Hematopoietic multipotent progenitor cell treated with erythropoietin and hydrocortisone succinate and interleukin-3 and kit ligand, for 8 days (in vitro differentiated cells): ENCODE data around the gene CALN1.
"Not testable (repeated sequence)": the region's sequence is repeated elsewhere in the genome, so short reads cannot be mapped to it uniquely, and the experiment has no call there.

Experiments
- DNase-seq: peaks from one replicate; pipeline ENCODE4 v3.0.0-alpha.2; 2015

The CALN1 gene

DNA sequence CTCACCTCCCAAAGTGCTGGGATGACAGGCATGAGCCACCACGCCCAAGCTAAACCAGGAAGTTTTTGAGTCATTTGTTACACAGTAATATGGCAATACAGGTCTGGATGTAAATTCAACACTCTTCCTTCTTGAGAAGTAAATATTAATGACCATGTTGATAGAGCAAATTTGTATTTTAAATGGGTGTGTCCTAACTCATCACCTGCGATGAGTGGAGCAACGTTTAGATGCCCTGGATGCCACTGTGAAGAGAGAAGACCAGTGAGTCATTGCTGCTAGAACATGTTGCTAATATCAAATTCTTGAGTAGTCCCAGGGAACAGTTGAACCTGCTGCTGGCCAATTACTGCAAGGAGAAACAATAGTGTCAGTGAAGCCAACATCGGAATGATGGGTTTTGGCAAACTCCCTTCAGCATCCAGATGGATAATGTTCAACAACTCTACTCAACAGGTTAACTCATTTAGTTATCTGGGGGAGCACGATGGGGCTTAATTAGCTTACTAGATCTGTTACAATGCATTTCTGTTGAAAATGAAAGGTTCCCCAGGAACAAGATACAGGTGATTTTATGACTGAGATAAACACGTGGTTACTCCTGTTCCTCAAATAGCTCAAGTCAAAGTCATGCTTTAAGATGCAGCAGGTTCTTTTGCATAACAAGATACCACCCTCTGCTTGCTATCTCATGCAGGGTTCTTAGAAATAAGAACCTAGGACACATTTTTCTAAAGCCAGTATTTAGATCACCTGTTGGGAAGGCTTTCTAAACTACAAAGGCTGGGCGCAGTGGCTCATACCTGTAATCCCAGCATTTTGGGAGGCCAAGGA is 146.8 kb downstream of the CALN1 start:
- DNase-seq, result no peak

GRCh38 chr7:72260406-72260805 is 151.7 kb downstream of the CALN1 start:
- no peak for DNase-seq

- no peak for DNase-seq
Measured at GRCh38 chr7:72258074-72258473, 154.1 kb downstream of the CALN1 start.

DNA sequence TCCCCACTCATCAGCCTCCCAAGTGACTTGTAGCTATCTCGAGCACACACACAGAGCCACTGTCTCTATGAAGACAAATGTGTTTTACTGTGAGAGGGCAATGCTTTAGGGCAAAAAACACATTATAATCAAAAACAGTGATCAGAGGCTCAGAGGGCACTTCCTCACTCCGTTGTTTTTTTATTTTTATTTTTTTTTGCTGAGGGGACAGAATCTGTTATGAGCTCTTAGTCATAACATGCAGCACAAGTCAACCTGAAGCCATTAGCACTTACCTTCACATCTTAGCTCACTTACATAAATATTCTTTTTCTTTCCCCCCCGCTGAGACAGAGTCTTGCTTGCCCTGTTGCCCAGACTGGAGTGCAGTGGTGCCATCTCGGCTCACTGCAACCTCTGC is 157.7 kb downstream of the CALN1 start:
- no peak for DNase-seq

GRCh38 chr7:72249106-72249505 is 163.0 kb downstream of the CALN1 start:
- no peak for DNase-seq

DNA sequence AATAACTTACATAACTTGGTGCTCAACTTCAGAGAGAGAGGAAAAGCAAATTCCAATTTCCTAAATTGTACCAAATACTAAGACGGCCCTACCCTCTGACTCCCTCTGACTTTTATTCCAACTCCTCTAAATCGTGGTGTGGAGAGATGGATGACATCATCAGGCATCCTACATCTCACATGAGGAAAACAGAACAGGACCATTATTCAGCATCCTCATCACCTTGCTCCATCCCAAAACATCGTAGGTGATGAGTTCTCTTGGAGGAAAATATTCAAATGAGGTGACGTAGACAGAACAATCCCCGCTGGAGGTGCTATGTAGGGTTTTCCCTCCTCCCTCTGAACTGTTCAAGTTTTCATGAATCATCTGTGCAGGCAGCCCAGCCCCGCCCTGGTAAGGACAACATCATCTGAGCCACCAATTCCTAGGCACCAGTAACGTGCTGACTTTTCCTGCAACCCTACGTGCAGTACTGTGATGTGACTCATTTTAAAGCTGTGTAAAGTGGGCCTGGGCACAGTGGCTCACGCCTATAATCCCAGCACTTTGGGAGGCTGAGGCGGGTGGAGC is 167.2 kb downstream of the CALN1 start:
- no peak for DNase-seq

DNA sequence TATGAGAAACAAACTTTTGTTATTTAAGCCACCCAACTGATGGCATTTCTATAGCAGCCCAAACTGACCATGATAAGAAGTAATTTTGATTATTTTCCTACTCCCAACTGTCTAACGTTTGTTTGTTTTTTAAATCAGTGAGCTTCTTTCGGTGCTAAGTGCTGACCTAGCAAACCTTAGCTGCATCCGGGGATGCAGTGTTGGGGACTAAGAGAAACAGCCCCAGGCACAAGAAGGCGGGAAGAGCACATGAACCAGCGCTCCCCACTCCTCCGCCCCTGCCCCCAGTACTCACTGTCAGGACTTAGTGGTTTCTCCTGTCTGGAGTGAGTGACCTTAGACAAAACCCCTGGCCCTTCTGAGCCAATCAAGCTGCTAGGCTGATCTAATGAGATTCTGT is 168.8 kb downstream of the CALN1 start:
- no peak for DNase-seq

DNA sequence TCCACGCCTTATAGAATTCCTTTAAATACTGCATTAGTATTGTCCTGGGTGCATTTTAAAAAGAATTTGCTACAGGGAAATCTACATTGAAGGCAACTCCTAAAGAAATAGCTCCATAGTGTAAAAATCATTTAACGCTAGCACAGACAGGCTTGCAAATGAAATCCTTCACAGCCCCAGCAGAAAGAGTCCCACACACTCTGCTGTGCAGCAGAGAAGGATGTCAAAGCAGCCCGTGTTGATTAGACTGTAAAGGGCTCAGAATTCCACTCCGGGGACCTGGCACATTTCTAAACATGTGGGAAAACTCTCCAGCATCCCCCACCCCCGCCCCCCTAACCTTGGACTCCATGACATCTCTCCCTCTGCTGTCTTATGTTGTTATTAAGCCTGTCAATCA is 176.8 kb downstream of the CALN1 start:
- DNase-seq, result no peak

- no peak for DNase-seq
Measured at GRCh38 chr7:72234086-72234485, 178.1 kb downstream of the CALN1 start.

- DNase-seq, result no peak
Measured at GRCh38 chr7:72230281-72230680, 181.9 kb downstream of the CALN1 start.

- DNase-seq, result no peak
Measured at GRCh38 chr7:72223351-72223750, 188.8 kb downstream of the CALN1 start.

DNA sequence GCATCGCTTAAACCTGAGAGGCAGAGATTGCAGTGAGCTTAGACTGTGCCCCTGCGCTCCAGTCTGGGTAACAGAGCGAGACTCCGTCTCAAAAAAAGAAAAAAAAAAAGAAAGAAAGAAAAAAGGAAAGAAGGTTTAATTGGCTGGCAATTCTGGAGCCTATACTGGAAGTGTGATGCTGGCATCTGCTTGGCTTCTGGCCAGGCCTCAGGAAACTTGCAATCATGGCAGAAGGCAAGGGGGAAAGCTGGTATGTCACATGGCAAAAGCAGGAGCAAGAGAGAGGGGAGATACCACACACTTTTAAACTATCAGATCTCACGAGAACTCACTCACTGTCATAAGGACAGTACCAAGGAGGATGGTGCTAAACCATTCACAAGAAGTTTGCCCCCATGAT is 190.0 kb downstream of the CALN1 start:
- no peak for DNase-seq

DNA sequence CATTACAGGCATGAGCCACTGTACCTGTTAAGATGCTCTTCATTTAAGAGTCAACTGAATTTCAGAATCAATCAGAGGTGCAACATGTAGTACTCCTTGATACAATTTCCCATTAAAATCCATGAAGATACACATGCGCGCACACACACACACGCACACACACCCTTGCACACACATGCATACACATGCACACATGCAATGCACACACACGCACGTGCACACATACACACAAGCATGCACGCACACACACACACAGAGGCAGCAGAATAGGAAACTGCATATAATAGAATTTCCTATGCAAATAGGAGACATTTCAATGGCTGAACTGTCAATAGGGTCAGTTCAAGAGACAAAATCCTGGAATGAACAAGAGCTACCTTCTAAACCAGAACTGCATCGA is 192.6 kb downstream of the CALN1 start:
- no peak for DNase-seq

- no peak for DNase-seq
Measured at GRCh38 chr7:72217151-72217550, 195.0 kb downstream of the CALN1 start.

GRCh38 chr7:72213769-72214168 is 198.4 kb downstream of the CALN1 start:
- no peak for DNase-seq

- DNase-seq, result no peak
Measured at GRCh38 chr7:72213081-72213480, 199.1 kb downstream of the CALN1 start.

GRCh38 chr7:72211175-72211574 is 201.0 kb downstream of the CALN1 start:
- no peak for DNase-seq

GRCh38 chr7:72209006-72209405 is 203.1 kb downstream of the CALN1 start:
- not testable (repeated sequence) for DNase-seq

GRCh38 chr7:72196176-72196575 is 216.0 kb downstream of the CALN1 start:
- no peak for DNase-seq

GRCh38 chr7:72190919-72191318 is 221.2 kb downstream of the CALN1 start:
- no peak for DNase-seq

DNA sequence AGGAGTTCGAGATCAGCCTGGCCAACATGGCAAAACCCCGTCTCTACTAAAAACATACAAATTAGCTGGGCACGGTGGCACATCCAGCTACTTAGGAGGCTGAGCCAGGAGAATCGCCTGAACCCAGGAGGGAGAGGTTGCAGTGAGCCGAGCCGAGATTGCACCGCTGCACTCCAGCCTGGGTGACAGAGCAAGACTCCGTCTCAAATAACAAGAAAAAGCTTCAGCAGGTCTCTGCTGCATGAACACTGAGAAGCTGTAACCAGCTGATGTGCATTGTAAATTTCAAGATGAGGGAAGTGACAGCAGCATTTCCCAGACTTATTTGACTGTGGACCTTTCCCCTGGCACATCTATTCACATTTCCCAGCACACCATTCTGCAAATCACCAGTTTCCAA is 222.0 kb downstream of the CALN1 start:
- DNase-seq, result no peak

DNA sequence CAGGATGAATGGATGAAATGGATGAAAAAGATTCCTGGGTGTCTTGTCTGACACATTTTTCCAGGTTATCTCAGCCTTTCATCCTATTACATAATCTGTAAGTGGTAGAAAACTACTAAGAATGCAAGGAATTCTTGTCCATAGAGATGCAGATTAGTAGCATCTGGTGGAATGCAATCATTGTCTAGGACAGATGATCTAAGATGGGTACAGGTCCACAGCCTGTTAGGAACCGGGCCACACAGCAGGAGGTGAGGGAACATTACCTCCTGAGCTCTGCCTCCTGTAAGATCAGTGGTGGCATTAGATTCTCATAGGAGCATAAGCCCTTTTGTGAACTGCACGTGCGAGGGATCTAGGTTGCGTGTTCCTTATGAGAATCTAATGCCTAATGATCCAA is 225.0 kb downstream of the CALN1 start:
- DNase-seq, result no peak

DNA sequence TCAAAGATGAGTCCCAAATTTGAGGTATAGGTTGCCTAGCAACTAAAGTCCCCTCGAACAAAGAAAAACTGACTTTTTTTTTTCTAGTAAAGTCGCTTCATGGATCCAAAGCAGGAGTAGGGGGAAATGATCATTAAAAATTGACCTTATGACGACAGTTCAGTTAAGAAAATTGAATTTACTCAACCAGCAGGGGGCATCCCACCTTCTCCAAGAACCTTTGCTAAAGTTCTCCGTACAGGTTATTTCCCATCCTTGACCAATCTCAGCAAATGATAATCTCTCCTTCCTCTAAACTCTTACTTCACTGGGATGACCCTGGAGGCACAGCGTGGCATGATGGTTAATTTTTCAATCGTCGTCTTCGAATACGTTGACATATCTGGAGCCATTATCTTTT is 228.3 kb downstream of the CALN1 start:
- peak; percentile 22 for DNase-seq

GRCh38 chr7:72182036-72182435 is 230.1 kb downstream of the CALN1 start:
- DNase-seq, result no peak

DNA sequence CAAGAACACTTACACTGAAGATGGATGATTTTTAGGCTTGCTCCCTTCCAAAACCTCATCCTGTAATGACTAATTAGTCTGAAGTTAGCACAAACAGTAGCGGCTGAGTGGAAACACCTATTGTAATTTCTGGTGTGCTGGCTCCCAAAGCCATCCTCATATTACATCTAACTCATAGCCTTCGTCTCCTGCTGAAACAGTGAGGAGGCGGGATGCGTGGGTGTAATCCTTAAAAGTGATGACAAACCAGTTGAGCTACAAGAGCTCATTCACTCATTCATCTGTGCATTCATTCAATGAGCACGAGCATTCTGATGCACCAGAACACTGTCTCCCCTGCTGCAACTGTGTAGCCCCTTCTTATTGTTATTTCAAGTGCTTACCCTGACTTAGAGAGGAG is 235.3 kb downstream of the CALN1 start:
- no peak for DNase-seq
